Measurements from ENCODE around the gene HADHB.

GRCh38 chr2:26249625-26250024 is 4.9 kb downstream of the HADHB start:
- TF ChIP-seq CTCF (conservative IDR thresholded peaks at IDR 0.05 in 1 of 2, IDR thresholded peaks at IDR 0.05 in 1 of 2; ENCODE audit: low read depth in 1 of 2, low read length in 2 of 2) (no peak), EZH2 (IDR thresholded peaks at IDR 0.05; ENCODE audit: low read length, missing control alignments) (no peak)

Measured in fibroblast of lung (primary cell).